Smooth muscle cell of the brain vasculature (primary cell): Measurements from ENCODE around the gene TMEM174.

Experiments
- DNase-seq: peaks from one replicate; pipeline ENCODE4 v3.0.0-alpha.2; 2012; ENCODE audit warnings: low read depth, low spot score

The TMEM174 gene

GRCh38 chr5:73222173-73222572 is 49.2 kb downstream of the TMEM174 start:
- DNase-seq, result no peak
